ENCODE results near the gene SIGLEC8.

GRCh38 chr19:51503286-51503817 lies 45.1 kb upstream of the SIGLEC8 start:
- TF ChIP-seq POLR2A (IDR thresholded peaks at IDR 0.05; ENCODE audit: control extremely low read depth in 1 of 2, low read depth in 2 of 2, low read length in 2 of 2) (no peak), BCL11A (IDR thresholded peaks at IDR 0.05; ENCODE audit: low read depth in 2 of 2, low read length in 2 of 2) (no peak), ZNF274 (IDR thresholded peaks at IDR 0.05; ENCODE audit: borderline replicate concordance, extremely low read depth, low read length) (no peak), CTCF (IDR thresholded peaks at IDR 0.05; ENCODE audit: control extremely low read depth in 1 of 3, insufficient read depth in 1 of 3, low read depth in 1 of 3, low read length in 3 of 3) (no peak), MAX (IDR thresholded peaks at IDR 0.05) (no peak), RAD21 (IDR thresholded peaks at IDR 0.05 in 1 of 2, conservative IDR thresholded peaks at IDR 0.05 in 1 of 2; ENCODE audit: low read depth in 2 of 2, low read length in 2 of 2) (no peak), RNF2 (IDR thresholded peaks at IDR 0.05; ENCODE audit: borderline replicate concordance, low read depth, low read length, missing control alignments, poor library complexity, severe bottlenecking) (no peak), GTF2F1 (IDR thresholded peaks at IDR 0.05; ENCODE audit: borderline replicate concordance, low read depth, low read length) (no peak), EZH2 (IDR thresholded peaks at IDR 0.05; ENCODE audit: low read depth, low read length, severe bottlenecking) (no peak), RBBP5 (IDR thresholded peaks at IDR 0.05; ENCODE audit: borderline replicate concordance, low read depth, low read length) (no peak), PHF8 (conservative IDR thresholded peaks at IDR 0.05; ENCODE audit: low read depth, low read length) (no peak), EP300 (IDR thresholded peaks at IDR 0.05; ENCODE audit: borderline replicate concordance in 1 of 2, low read depth in 2 of 2, low read length in 2 of 2) (no peak), ATF3 (IDR thresholded peaks at IDR 0.05; ENCODE audit: insufficient read depth, low read depth, low read length) (no peak)

All from H1 (cell line).